Tibial nerve (tissue), 4 donors: Measurements from ENCODE around the gene RPS5. TPM values are rescaled to one million over a fixed set of nuclear protein-coding genes. Genes with fewer than 3 reads are reported as not detected.

Source experiments
- DNase-seq, 2 donors: peaks; one replicate each; pipeline ENCODE4 v3.0.0-alpha.2; 2019; ENCODE audit warnings: low spot score in 2 of 2
- H3K27ac ChIP-seq, 4 donors: fragments of 200-600 bp; sonication (generic) in 3 of 4; one replicate each; pipeline ENCODE4 v1.5.1; 2017 to 2019; ENCODE audit warnings: mild to moderate bottlenecking in 1 of 4
- H3K27me3 ChIP-seq, 2 donors: fragments of 200-600 bp; sonication (generic) in 1 of 2; one replicate each; pipeline versions ENCODE4 v1.5.1 to v1.6.0; 2017 to 2019
- H3K36me3 ChIP-seq, 3 donors: fragments of 200-600 bp; sonication (generic); one replicate each; pipeline ENCODE4 v1.5.1; 2018 to 2019
- H3K4me1 ChIP-seq, 4 donors: fragments of 200-600 bp; sonication (generic) in 3 of 4; one replicate each; pipeline ENCODE4 v1.5.1; 2017 to 2019
- H3K4me3 ChIP-seq, 4 donors: fragments of 200-600 bp; sonication (generic) in 3 of 4; one replicate each; pipeline ENCODE4 v1.5.1; 2017 to 2019; ENCODE audit warnings: mild to moderate bottlenecking in 1 of 4, moderate library complexity in 1 of 4
- H3K9me3 ChIP-seq, 4 donors: fragments of 200-600 bp; sonication (generic) in 3 of 4; one replicate each; pipeline ENCODE4 v1.5.1; 2017 to 2019
- CTCF ChIP-seq, 5 experiments: fragments of 200-600 bp in 3 of 5; fragments of 450-650 bp in 2 of 5; sonication (generic) in 3 of 5; IDR thresholded peaks; one replicate each; pipeline ENCODE4 v1.5.1; 2016 to 2019; ENCODE audit warnings: antibody characterized with exemption in 5 of 5, mild to moderate bottlenecking in 3 of 5, moderate library complexity in 2 of 5
- EP300 ChIP-seq, 2 donors: sonication (generic); formaldehyde crosslinking; IDR thresholded peaks; one replicate each; pipeline ENCODE4 v1.6.1; 2017; ENCODE audit warnings: antibody characterized with exemption in 2 of 2, mild to moderate bottlenecking in 1 of 2
- POLR2A ChIP-seq, 2 donors: fragments of 450-650 bp; IDR thresholded peaks; one replicate each; pipeline ENCODE4 v1.6.1; 2017; ENCODE audit warnings: antibody characterized with exemption in 2 of 2, mild to moderate bottlenecking in 2 of 2, moderate library complexity in 2 of 2
- WGBS, 2 donors: methylation state at CpG; one replicate each; pipeline ENCODE4 v1.1.5; 2018; 5-methylcytosine and 5-hydroxymethylcytosine counted together
- total RNA-seq, 4 donors: library from RNA; depleted of rRNA; stranded (reverse); fragments of >200 nt; gene quantifications; one replicate each; pipeline ENCODE4 v1.1.0, GENCODE V29; 2016

The RPS5 gene
- total RNA-seq, 4 donors from 2014 or later = 1,161 to 1,574 (median 1,263) TPM

- no peak for DNase-seq
- TF ChIP-seq EP300 (IDR thresholded peaks at IDR 0.05) (no peak), CTCF (IDR thresholded peaks at IDR 0.05) (no peak), POLR2A (IDR thresholded peaks at IDR 0.05) (no peak)
- Histone ChIP-seq H3K4me1 (no peaks in the 10 kb centered on the region), H3K27me3 (no peaks in the 10 kb centered on the region), H3K4me3 (no peak overlapping the region), H3K9me3 (peaks cover 0 to 52% (median 0%) of the 10 kb centered on the region in 4 donors), H3K27ac (no peak overlapping the region), H3K36me3 (peaks cover 17 to 95% (median 26%) of the 10 kb centered on the region in 3 donors)
- WGBS, 2 donors = 98 to 99% methylated on average over 5 of the region's 5 CpGs
These were observed 29.5 kb downstream of the RPS5 start for GRCh38 chr19:58416604-58417003.

- TF ChIP-seq EP300 (IDR thresholded peaks at IDR 0.05) (no peak), POLR2A (IDR thresholded peaks at IDR 0.05) (no peak), CTCF (IDR thresholded peaks at IDR 0.05) (no peak)
- DNase-seq = no peak
- 95 to 96% methylated on average over 7 of the region's 7 CpGs for WGBS, 2 donors
- Histone ChIP-seq H3K36me3 (peaks cover 17 to 98% (median 26%) of the 10 kb centered on the region in 3 donors), H3K4me3 (no peak overlapping the region), H3K9me3 (peaks cover 0 to 56% (median 0%) of the 10 kb centered on the region in 4 donors), H3K27ac (no peak overlapping the region), H3K27me3 (no peaks in the 10 kb centered on the region), H3K4me1 (no peaks in the 10 kb centered on the region)
These were observed 30.0 kb downstream of the RPS5 start for GRCh38 chr19:58417071-58417470.

- H3K36me3 ChIP-seq = peaks cover 0 to 82% (median 5%) of the 10 kb centered on the region in 3 donors
- no peak for TF ChIP-seq CTCF (IDR thresholded peaks at IDR 0.05)
- DNase-seq = no peak
- H3K4me1 ChIP-seq = no peaks in the 10 kb centered on the region
- no peaks in the 10 kb centered on the region for H3K27me3 ChIP-seq
- 73 to 78% methylated on average over 1 of the region's 1 CpG for WGBS, 2 donors
- no peak overlapping the region for H3K4me3 ChIP-seq
- H3K27ac ChIP-seq = no peak overlapping the region
- H3K9me3 ChIP-seq = peaks cover 11 to 92% (median 35%) of the 10 kb centered on the region in 4 donors
These were observed 41.5 kb downstream of the RPS5 start for GRCh38 chr19:58428617-58429016.

DNA sequence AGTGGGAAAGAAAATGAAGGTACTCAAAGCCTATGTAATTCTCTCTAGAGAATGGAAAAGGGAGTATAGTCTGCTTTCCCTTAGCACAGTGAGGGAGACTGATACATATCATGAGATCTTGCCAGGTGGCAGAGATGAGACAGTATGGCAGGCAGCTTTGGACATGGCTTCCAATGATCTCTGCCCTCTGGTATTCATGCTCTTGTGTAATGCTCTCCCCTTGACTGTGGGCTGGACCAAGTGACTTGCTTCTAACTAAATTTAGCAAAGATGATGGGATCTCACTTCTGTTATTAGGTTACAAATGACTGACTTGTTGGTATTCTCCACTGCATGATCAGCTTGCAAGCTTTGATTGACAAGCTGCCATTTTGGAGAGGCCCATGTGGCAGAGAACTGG, 42.7 kb downstream of the RPS5 start:
- Histone ChIP-seq H3K36me3 (peaks cover 4 to 90% (median 16%) of the 10 kb centered on the region in 3 donors), H3K4me1 (no peaks in the 10 kb centered on the region), H3K4me3 (no peak overlapping the region), H3K27me3 (no peaks in the 10 kb centered on the region), H3K27ac (no peak overlapping the region), H3K9me3 (peaks cover 17 to 99% (median 46%) of the 10 kb centered on the region in 4 donors)
- no peak for DNase-seq
- TF ChIP-seq EP300 (IDR thresholded peaks at IDR 0.05) = no peak
- no peak for TF ChIP-seq CTCF (IDR thresholded peaks at IDR 0.05)
- TF ChIP-seq POLR2A (IDR thresholded peaks at IDR 0.05) = no peak

- Histone ChIP-seq H3K27me3 (no peaks in the 10 kb centered on the region), H3K4me3 (no peak overlapping the region), H3K4me1 (peaks cover 0 to 5% (median 2%) of the 10 kb centered on the region in 4 donors), H3K9me3 (peaks cover 24 to 100% (median 66%) of the 10 kb centered on the region in 4 donors), H3K36me3 (peaks cover 13 to 100% (median 42%) of the 10 kb centered on the region in 3 donors), H3K27ac (no peak overlapping the region)
- 96 to 100% methylated on average over 2 of the region's 2 CpGs for WGBS, 2 donors
- no peak for DNase-seq
- TF ChIP-seq CTCF (IDR thresholded peaks at IDR 0.05) = no peak
These were observed 47.1 kb downstream of the RPS5 start for GRCh38 chr19:58434217-58434616.
